SK-N-MC (cell line): ENCODE results near the gene ASB16.

ENCODE experiments used
- DNase-seq: peaks from one replicate; pipeline ENCODE4 v3.0.0-alpha.2; 2011; ENCODE audit warnings: low read depth, low spot score
- H3K27ac ChIP-seq: fragments of 200-600 bp; sonication (generic); 2 replicates; pipeline ENCODE4 v1.5.1; 2016; ENCODE audit warnings: mixed run types
- H3K36me3 ChIP-seq: fragments of 200-600 bp; sonication (generic); 2 replicates; pipeline ENCODE4 v1.6.1; 2017; ENCODE audit warnings: antibody characterized with exemption, low read length, mixed read lengths; ENCODE audit not compliant: insufficient read depth
- H3K4me3 ChIP-seq: fragments of 200-600 bp; sonication (generic); 2 replicates; pipeline ENCODE4 v1.5.1; 2016
- H3K9ac ChIP-seq: fragments of 200-600 bp; sonication (generic); 2 replicates; pipeline ENCODE4 v1.8.0; 2017; ENCODE audit warnings: mixed run types, mixed read lengths; ENCODE audit not compliant: insufficient read length
- H3K9me3 ChIP-seq: fragments of 200-600 bp; sonication (generic); 2 replicates; pipeline ENCODE4 v1.6.1; 2017; ENCODE audit warnings: low read depth, mild to moderate bottlenecking, antibody characterized with exemption, low read length, moderate library complexity, mixed read lengths
- EZH2 ChIP-seq: fragments of 200-600 bp; sonication (generic); IDR thresholded peaks from one replicate; pipeline ENCODE4 v1.6.1; 2017; ENCODE audit warnings: antibody characterized with exemption
- FOXP2 ChIP-seq: optimal IDR thresholded peaks from 2 replicates; pipeline ENCODE3; 2011; ENCODE audit warnings: mild to moderate bottlenecking, moderate library complexity; ENCODE audit not compliant: insufficient read depth; ENCODE audit errors: extremely low read length, control extremely low read depth
- POLR2AphosphoS5 ChIP-seq: IDR thresholded peaks from 2 replicates; pipeline ENCODE4 v1.6.1; 2012; ENCODE audit warnings: mild to moderate bottlenecking, low read depth, low read length, borderline replicate concordance

ASB16 gene

GRCh38 chr17:44170499-44171201 lies at the start of gene ASB16:
ASB16 (plus strand) TSS chr17:44170704; CDS start chr17:44170790, 86 bp downstream.
- H3K36me3 ChIP-seq = no peaks in the 10 kb centered on the region
- no peak for DNase-seq
- no peaks in the 10 kb centered on the region for H3K9me3 ChIP-seq
- no peak for TF ChIP-seq EZH2
- no peak for TF ChIP-seq POLR2AphosphoS5
- no peak for TF ChIP-seq FOXP2
- H3K4me3 ChIP-seq = no peak within 1 kb of the TSS
- no peak within 1 kb of the TSS for H3K9ac ChIP-seq
- H3K27ac ChIP-seq = no peak within 1 kb of the TSS

GRCh38 chr17:44120851-44121605 lies 49.5 kb upstream of the ASB16 start:
- DNase-seq = no peak
- no peaks in the 10 kb centered on the region for H3K36me3 ChIP-seq
- H3K9me3 ChIP-seq = no peaks in the 10 kb centered on the region
- H3K4me3 ChIP-seq = peak overlapping the region; percentile 97
- TF ChIP-seq POLR2AphosphoS5 = no peak
- TF ChIP-seq EZH2 = no peak
- TF ChIP-seq FOXP2 = no peak
- no peak overlapping the region for H3K9ac ChIP-seq
- H3K27ac ChIP-seq = no peak overlapping the region

GRCh38 chr17:44121997-44122815 lies 48.3 kb upstream of the ASB16 start:
- Histone ChIP-seq H3K36me3 (no peaks in the 10 kb centered on the region), H3K9me3 (no peaks in the 10 kb centered on the region), H3K9ac (peak overlapping the region; percentile 86), H3K27ac (no peak overlapping the region), H3K4me3 (peak overlapping the region; percentile 97)
- no peak for TF ChIP-seq EZH2
- TF ChIP-seq FOXP2 = no peak
- TF ChIP-seq POLR2AphosphoS5 = no peak
- DNase-seq = no peak

GRCh38 chr17:44122816-44123355 lies 47.6 kb upstream of the ASB16 start:
- no peak for DNase-seq
- H3K27ac ChIP-seq = peak overlapping the region; percentile 42; the same call in 1 of the 2 replicates
- H3K9me3 ChIP-seq = no peaks in the 10 kb centered on the region
- H3K36me3 ChIP-seq = no peaks in the 10 kb centered on the region
- H3K4me3 ChIP-seq = peak overlapping the region; percentile 97
- peak overlapping the region; percentile 86 for H3K9ac ChIP-seq
- TF ChIP-seq EZH2 (no peak), POLR2AphosphoS5 (no peak), FOXP2 (no peak)

- H3K9ac ChIP-seq = peak within 1 kb of the TSS; percentile 92
- H3K4me3 ChIP-seq = peak within 1 kb of the TSS; percentile 97
- H3K27ac ChIP-seq = peak within 1 kb of the TSS; percentile 89
- H3K9me3 ChIP-seq = no peaks in the 10 kb centered on the region
- TF ChIP-seq POLR2AphosphoS5 (peak; percentile 81), EZH2 (no peak), FOXP2 (peak; percentile 69)
- no peaks in the 10 kb centered on the region for H3K36me3 ChIP-seq
- DNase-seq = peak; percentile 48
Measured at GRCh38 chr17:44123356-44124117, 47.0 kb upstream of the ASB16 start, which contains the start of gene HDAC5. HDAC5 (minus strand) TSS chr17:44123641; CDS start chr17:44117515, 6,126 bp downstream.

GRCh38 chr17:44124118-44124438 lies 46.4 kb upstream of the ASB16 start:
- peak overlapping the region; percentile 92 for H3K9ac ChIP-seq
- TF ChIP-seq FOXP2 (no peak), POLR2AphosphoS5 (no peak), EZH2 (no peak)
- H3K36me3 ChIP-seq = no peaks in the 10 kb centered on the region
- DNase-seq = no peak
- H3K9me3 ChIP-seq = no peaks in the 10 kb centered on the region
- H3K4me3 ChIP-seq = peak overlapping the region; percentile 97
- H3K27ac ChIP-seq = peak overlapping the region; percentile 89

- no peak overlapping the region for H3K9ac ChIP-seq
- no peaks in the 10 kb centered on the region for H3K9me3 ChIP-seq
- TF ChIP-seq FOXP2 (no peak), POLR2AphosphoS5 (no peak), EZH2 (no peak)
- no peaks in the 10 kb centered on the region for H3K36me3 ChIP-seq
- H3K27ac ChIP-seq = no peak overlapping the region
- no peak for DNase-seq
- no peak overlapping the region for H3K4me3 ChIP-seq
Measured at GRCh38 chr17:44128383-44128782, 42.1 kb upstream of the ASB16 start.
